Adipose tissue (tissue), 3 donors: ENCODE data around the gene FADS1. TPM values are rescaled to one million over a fixed set of nuclear protein-coding genes. Genes with fewer than 3 reads are reported as not detected.

Experiments used
- H3K27ac ChIP-seq: one replicate; pipeline ENCODE4 v1.5.1; 2013; ENCODE audit warnings: low read depth, low read length
- WGBS, 3 donors: extraction: QIAGEN DNeasy Blood & Tissue Kit; methylation state at CpG; one replicate each; pipeline ENCODE4 v1.1.7; 2013; 5-methylcytosine and 5-hydroxymethylcytosine counted together
- polyA plus RNA-seq, 3 donors: library from polyadenylated mRNA; stranded (reverse); fragments of 200-250 nt; gene quantifications; one replicate each; pipeline ENCODE4 v1.2.3, GENCODE V29; 2013
- donor health status: healthy with polysubstance abuse.
- donor health status: Bipolar disorder and iron deficiency.
- donor health status: healthy.

Gene FADS1
- polyA plus RNA-seq, 3 donors, result 5.9 to 33.6 (median 29.6) TPM

DNA sequence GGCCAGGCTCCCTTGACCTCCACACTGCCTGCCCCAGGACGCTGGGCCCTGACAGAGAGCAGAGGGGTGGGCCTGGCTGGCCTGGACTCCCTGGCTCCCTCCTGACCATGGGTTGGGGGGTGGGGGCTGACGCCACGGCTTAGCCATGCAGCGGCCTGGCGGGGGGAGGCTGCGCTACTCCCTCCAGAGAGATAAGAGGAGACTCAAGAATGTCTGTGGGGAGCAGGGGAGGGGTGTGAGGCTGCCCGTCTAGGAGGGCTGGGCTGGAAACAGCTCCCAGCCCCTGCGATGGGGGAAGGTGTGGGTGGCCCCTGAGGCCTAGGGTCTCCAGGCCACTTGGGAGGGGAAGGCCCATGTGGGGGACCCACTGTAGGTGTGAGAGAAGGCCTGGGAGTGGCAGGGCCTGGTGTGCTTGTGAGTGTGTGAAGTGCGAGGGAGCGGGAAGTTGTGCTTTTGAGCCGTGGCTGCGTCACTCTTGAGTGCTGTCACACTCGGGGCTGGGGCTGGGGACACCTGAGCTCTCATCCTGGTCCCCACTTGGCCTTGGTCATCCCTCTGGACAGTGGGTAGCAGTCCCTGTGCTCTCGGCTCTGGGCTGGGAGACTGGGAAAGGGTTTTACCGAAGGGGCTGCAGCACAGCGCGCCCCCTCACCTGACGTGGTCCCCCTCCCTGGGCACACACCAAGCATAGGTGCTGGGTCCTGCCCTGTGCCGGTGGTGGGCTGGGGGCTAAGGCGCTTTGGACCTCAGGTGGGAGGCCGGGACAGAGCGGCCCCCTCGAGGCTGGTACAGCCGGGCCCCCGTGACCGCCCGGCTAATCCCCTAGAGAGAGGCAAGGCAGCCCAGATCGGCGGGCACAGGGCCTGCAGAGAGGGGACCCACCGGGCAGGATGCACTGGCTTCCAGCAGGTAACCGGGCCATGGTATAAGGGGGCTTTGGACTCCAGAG, 62.0 kb downstream of the FADS1 start:
- 56 to 87% (median 85%) methylated on average over 30 to 31 of the region's 31 CpGs for WGBS, 3 donors

DNA sequence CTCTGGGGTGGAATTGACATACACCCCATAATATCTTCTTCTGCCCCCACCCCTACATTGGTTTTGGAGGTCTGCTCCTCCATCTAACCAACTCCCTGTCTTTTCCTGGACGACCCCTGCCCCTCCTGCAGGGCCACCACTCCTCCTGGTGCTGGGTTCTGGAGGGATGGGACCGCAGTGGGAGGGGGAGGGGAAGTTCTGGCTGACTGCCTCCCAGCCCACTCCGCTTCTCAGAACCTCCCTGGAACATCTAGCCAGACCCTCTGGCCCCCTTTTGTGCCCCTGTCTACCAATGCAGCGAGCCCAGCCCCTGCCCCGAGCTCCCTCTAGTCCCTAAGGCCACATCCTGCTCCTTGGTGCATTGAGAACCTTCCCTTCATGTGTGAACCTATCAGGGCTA, 63.1 kb downstream of the FADS1 start:
- no peak overlapping the region for H3K27ac ChIP-seq
- 64 to 86% (median 83%) methylated on average over 5 of the region's 5 CpGs for WGBS, 3 donors

More for the DNA sequence above, 62.0 kb downstream of the FADS1 start:
- H3K27ac ChIP-seq, result no peak overlapping the region

DNA sequence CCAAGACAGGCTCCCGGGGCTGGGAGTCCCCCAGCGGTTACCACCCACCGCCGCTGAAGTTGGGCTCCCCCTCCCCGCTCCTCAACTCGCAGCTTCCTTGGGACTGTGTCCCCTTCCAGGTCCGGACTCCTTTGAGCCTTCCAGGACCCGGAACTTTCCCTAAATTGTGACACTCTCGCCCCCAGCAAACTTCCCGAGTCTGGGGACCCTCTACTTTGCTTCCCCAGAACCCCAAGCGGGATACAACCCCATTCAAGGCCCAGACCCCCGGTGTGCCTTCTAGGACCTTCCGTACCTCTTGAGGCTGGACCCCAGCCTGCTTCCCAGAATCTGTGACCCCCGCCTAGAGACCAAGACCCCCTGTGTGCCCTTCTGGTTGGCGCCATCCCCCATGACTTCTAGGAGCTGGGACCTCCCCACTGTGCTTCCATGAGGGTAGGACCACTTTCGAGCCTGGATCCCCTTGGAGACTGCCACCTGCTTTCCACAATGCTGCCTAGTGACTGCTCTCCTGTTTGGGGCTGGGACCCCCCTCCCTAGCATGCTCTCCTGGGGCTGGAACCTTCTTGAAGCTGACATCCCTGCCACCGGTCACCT, 63.8 kb downstream of the FADS1 start:
- 12 to 37% (median 33%) methylated on average over 15 to 17 of the region's 17 CpGs for WGBS, 3 donors
- H3K27ac ChIP-seq, result no peak overlapping the region

DNA sequence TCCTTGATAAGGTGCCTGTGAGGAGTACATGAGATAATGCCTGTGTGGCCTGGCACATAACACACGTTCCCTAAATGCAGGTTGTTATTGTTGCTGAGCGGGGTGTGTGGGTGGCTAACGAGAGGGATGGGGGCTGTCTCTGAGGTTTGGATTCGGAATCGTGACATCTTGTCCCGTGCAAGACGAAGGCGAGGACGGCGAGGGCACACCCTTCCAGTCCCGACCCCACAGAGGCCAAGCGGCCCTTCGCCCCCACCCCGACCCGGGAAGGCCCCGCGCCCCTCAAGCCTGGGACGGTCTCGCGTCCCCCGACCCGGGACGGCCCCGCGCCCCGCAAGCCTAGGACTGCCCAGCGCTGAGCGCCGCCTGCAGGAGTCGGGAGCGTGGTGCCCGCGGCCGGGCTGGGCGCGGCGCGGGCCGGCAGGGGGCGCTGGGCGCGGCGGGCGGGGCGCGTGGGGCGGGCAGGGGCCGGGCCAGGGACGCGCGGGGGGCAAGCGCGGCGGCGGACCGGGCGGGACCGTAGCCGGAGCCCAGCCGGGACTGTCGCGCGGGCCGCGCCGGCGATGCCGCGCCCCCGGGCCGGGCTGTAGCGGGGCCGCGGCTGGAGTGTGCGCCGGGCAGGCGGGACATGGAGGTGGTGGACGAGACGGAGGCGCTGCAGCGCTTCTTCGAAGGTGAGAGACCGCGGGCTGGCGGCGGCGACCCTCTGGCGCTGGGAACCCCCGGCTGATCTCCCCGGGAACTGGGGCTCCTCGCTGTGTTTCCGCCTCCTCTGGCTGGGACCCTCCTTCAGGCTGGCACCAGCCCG, 64.5 kb downstream of the FADS1 start, which contains the start of gene MYRF:
Gene MYRF, plus strand, starts transcription at position 520 of the 808 bp plus-strand sequence. Its CDS starts 109 bp downstream, at position 629.
- 2 to 4% (median 2%) methylated on average over 58 to 91 of the region's 93 CpGs for WGBS, 3 donors

DNA sequence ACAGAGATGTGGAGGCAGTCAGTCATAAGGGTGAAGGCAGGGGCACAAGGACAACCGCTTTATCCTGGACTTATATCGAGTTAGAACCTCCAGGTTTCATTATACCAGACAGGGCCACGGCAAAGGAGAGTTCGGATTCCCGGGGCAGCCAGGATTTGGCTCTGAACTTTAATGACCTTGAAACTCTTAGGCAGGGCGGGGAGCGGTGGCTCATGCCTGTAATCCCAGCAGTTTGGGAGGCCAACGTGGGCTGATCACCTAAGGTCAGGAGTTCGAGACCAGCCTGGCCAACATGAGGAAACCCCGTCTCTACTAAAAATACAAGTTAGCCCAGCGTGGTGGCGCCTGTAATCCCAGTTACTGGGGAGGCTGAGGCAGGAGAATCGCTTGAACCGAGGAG, 65.4 kb downstream of the FADS1 start:
- 61 to 89% (median 86%) methylated on average over 14 of the region's 14 CpGs for WGBS, 3 donors
- H3K27ac ChIP-seq, result no peak overlapping the region

More for the DNA sequence above, 64.5 kb downstream of the FADS1 start, which contains the start of gene MYRF:
- no peak within 1 kb of the TSS for H3K27ac ChIP-seq

DNA sequence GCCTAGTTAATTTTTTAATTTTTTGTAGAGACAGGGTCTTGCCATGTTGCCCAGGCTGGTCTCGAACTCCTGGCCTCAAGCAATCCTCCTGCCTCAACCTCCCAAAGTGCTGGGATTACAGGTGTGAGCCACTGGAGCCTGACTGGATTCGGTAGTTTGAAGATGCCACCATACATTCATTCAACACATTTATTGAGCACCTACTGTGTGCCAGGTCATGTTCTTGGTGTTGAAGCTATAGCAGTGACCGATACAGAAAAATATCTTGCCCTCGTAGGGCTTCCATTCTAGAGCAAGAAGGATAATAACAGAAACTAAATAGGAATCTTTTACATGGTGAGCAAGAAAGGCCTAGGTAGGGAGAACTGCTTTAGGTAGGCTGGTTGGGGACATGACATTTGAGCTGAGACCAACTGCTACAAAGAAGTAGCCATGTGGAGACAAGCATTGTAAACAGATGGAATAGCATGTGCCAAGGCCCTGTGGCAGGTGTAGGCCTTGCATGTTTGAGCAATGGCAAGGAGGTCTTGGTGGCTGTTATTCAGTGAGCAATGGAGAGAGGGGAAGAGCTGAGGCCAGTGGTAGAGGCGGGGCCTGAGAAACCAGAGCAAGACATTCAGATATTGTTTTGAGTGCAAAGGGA, 66.1 kb downstream of the FADS1 start:
- 94 to 98% (median 97%) methylated on average over 5 of the region's 5 CpGs for WGBS, 3 donors
- no peak overlapping the region for H3K27ac ChIP-seq

Other genes starting within 250 kb of the FADS1 start
- gene SYT7, start 235.9 kb downstream of the FADS1 start, polyA plus RNA-seq, result 10 to 100 TPM in 1 of 3 donors, 1 to 10 TPM in 2; 2.4 to 11.1 (median 6.9) TPM
- 1 to 10 TPM; 1.1 to 2.6 (median 2.1) TPM for gene DAGLA, start 136.6 kb downstream of the FADS1 start, polyA plus RNA-seq
- gene MYRF, start 64.4 kb downstream of the FADS1 start, polyA plus RNA-seq, result 10 to 100 TPM in 1 of 3 donors, 1 to 10 TPM in 2; 4.0 to 13.4 (median 7.5) TPM
- 100 to 1,000 TPM; 163 to 234 (median 214) TPM for gene TMEM258, start 24.4 kb downstream of the FADS1 start, polyA plus RNA-seq
- gene FEN1, start 24.1 kb downstream of the FADS1 start, polyA plus RNA-seq, result 1 to 10 TPM; 4.8 to 6.5 (median 6.3) TPM
- 10 to 100 TPM; 10.2 to 42.1 (median 27.9) TPM for gene FADS2, start 11.3 kb upstream of the FADS1 start, polyA plus RNA-seq
- 100 to 1,000 TPM in 1 of 3 donors, 10 to 100 TPM in 2; 32.5 to 267 (median 64.1) TPM for gene FADS3, start 74.5 kb upstream of the FADS1 start, polyA plus RNA-seq
- 10 to 100 TPM in 2 of 3 donors, 1 to 10 TPM in 1; 4.0 to 44.5 (median 16.4) TPM for gene RAB3IL1, start 100.6 kb upstream of the FADS1 start, polyA plus RNA-seq
- 10 to 100 TPM in 1 of 3 donors, 1 to 10 TPM in 2; 3.0 to 14.8 (median 5.2) TPM for gene BEST1, start 133.3 kb upstream of the FADS1 start, polyA plus RNA-seq
- gene FTH1, start 150.6 kb upstream of the FADS1 start, polyA plus RNA-seq, result over 10,000 TPM in 1 of 3 donors, 1,000 to 10,000 TPM in 2; 2,935 to 16,025 (median 7,473) TPM